Left lung (tissue), 10 donors: ENCODE measurements around the gene PAK4. TPM values are rescaled to one million over a fixed set of nuclear protein-coding genes. Genes with fewer than 3 reads are reported as not detected.
"Not testable (repeated sequence)": the region's sequence is repeated elsewhere in the genome, so short reads cannot be mapped to it uniquely, and the experiment has no call there.

Experiments used
- ATAC-seq: fragments of 200-7000 bp; cut with Tn5 transposase; one replicate; pipeline ENCODE4 v1.9.1; 2020; ENCODE audit warnings: moderate library complexity
- DNase-seq, 4 donors: peaks; one replicate each; pipeline ENCODE4 v3.0.0-alpha.2; 2013 to 2020
- H3K27ac ChIP-seq, 2 donors: fragments of 200-600 bp; sonication (generic) in 1 of 2; one replicate each; pipeline versions ENCODE4 v1.5.0 to v1.8.0; 2020 to 2021
- H3K27me3 ChIP-seq, 2 donors: fragments of 200-600 bp; sonication (generic) in 1 of 2; one replicate each; pipeline versions ENCODE4 v1.5.0 to v1.8.0; 2020 to 2021
- H3K36me3 ChIP-seq, 2 donors: fragments of 200-600 bp; sonication (generic) in 1 of 2; one replicate each; pipeline versions ENCODE4 v1.5.0 to v1.8.0; 2020 to 2021
- H3K4me1 ChIP-seq, 2 donors: fragments of 200-600 bp; one replicate each; pipeline ENCODE4 v1.8.0; 2021
- H3K4me3 ChIP-seq, 2 donors: fragments of 200-600 bp; sonication (generic) in 1 of 2; one replicate each; pipeline versions ENCODE4 v1.5.0 to v1.8.0; 2020 to 2021; ENCODE audit warnings: mild to moderate bottlenecking in 1 of 2
- H3K9me3 ChIP-seq, 2 donors: fragments of 200-600 bp; sonication (generic) in 1 of 2; one replicate each; pipeline versions ENCODE4 v1.5.0 to v1.8.0; 2020 to 2021
- intact Hi-C, 2 donors: fragments of 100-400 bp; cut with DNase I; formaldehyde crosslinking; loops; one replicate each; pipeline versions ENCODE4 v1.11.2 to v1.14.2; 2022
- polyA plus RNA-seq, 6 donors: library from polyadenylated mRNA; unstranded; fragments of 120-200 nt; gene quantifications; one replicate each; pipeline ENCODE4 v1.2.1, GENCODE V29; 2013; ENCODE audit not compliant: insufficient read length in 6 of 6
- total RNA-seq, 2 donors: library from RNA; stranded (reverse); fragmentation: NEBNext Ultra II Directional; extraction: Animal tissue kit (Norgen Biotek cat#: 25700); gene quantifications; one replicate each; pipeline ENCODE4 v1.2.1, GENCODE V29; 2021
- TF ChIP-seq, protein P1 (sequence below), 2 donors: fragments of 200-600 bp; sonication (generic) in 1 of 2; IDR thresholded peaks; one replicate each; pipeline versions ENCODE4 v1.5.0 to v1.8.0; 2021; ENCODE audit warnings: antibody characterized with exemption in 2 of 2
- donor health status: DM: no; HTN: yes; CAD: no.
- donor health status: DM: no; HTN: no; CAD: no.

The PAK4 gene
- total and polyA plus RNA-seq, 8 donors, result 40.9 to 62.3 (median 50.0) TPM

DNA sequence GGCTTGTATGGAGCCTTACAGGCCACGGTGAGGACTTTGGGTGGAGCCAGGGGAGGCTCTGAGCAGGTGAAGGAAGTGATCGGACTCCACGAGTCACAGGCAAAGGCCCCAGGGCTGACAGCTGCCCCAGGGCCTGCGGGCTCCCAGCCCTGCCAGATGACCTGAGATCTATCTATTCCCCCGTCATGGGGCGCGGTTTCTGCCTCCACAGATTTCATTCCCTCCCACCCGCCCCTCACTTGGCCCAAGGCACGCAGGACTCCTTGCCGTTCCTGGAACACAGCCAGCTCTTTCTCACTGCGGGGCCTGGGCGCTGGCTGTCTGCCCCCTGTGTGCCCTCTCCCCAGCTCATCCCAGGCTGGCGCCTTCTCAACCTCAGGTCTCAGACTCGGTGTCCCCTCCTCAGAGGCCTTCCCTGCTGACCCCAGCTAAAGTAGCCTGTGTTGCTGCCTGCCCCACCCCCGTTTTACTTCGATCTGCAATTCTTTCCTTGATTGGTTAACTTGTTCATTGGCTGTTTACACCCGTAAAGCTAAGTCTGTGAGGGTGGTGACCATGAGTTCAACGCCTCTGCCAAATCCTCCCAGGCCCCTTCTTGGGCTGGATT lies 13.9 kb upstream of the PAK4 start:
- Histone ChIP-seq H3K4me1 (no peaks in the 10 kb centered on the region), H3K9me3 (no peaks in the 10 kb centered on the region), H3K4me3 (no peak overlapping the region), H3K27ac (no peak overlapping the region), H3K27me3 (peaks cover 0 to 26% of the 10 kb centered on the region in 2 donors), H3K36me3 (no peaks in the 10 kb centered on the region)
- DNase-seq (no peak), ATAC-seq (no peak)
- intact Hi-C loops, result no loop called here
- TF ChIP-seq, protein P1, sequence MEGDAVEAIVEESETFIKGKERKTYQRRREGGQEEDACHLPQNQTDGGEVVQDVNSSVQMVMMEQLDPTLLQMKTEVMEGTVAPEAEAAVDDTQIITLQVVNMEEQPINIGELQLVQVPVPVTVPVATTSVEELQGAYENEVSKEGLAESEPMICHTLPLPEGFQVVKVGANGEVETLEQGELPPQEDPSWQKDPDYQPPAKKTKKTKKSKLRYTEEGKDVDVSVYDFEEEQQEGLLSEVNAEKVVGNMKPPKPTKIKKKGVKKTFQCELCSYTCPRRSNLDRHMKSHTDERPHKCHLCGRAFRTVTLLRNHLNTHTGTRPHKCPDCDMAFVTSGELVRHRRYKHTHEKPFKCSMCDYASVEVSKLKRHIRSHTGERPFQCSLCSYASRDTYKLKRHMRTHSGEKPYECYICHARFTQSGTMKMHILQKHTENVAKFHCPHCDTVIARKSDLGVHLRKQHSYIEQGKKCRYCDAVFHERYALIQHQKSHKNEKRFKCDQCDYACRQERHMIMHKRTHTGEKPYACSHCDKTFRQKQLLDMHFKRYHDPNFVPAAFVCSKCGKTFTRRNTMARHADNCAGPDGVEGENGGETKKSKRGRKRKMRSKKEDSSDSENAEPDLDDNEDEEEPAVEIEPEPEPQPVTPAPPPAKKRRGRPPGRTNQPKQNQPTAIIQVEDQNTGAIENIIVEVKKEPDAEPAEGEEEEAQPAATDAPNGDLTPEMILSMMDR (IDR thresholded peaks at IDR 0.05), result no peak

- H3K9me3 ChIP-seq, result no peaks in the 10 kb centered on the region
- TF ChIP-seq, protein P1 (IDR thresholded peaks at IDR 0.05), result no peak
- DNase-seq (no peak), ATAC-seq (no peak)
- H3K27me3 ChIP-seq, result peaks cover 0 to 19% of the 10 kb centered on the region in 2 donors
- H3K4me3 ChIP-seq, result no peak overlapping the region
- H3K27ac ChIP-seq, result no peak overlapping the region
- intact Hi-C loops, result no loop called here
- H3K36me3 ChIP-seq, result no peaks in the 10 kb centered on the region
- no peaks in the 10 kb centered on the region for H3K4me1 ChIP-seq
Measured at GRCh38 chr19:39112338-39112890, 13.2 kb upstream of the PAK4 start.

DNA sequence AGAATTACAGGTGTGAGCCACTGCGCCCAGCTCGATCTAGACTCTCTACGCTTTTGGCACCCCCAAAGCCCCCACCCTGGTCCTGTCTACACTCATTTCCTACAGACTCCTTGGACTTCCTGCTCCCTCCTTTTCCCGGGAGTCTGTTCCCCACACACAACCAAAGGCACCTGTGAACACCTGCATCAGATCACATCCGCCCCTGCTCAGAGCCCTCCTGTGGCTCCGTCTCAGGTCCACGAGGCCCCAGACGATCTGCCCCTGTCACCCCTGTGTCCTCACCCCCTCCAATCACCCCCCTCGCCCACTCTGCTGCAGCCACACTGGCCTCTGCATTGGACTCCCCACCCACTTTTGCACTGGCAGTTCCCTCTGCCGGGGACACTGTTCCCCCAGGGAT lies 12.4 kb upstream of the PAK4 start:
- intact Hi-C loops, result no loop called here
- no peaks in the 10 kb centered on the region for H3K4me1 ChIP-seq
- H3K27ac ChIP-seq, result no peak overlapping the region
- ATAC-seq (no peak), DNase-seq (no peak)
- H3K36me3 ChIP-seq, result no peaks in the 10 kb centered on the region
- H3K4me3 ChIP-seq, result no peak overlapping the region
- peaks cover 0 to 15% of the 10 kb centered on the region in 2 donors for H3K27me3 ChIP-seq
- no peaks in the 10 kb centered on the region for H3K9me3 ChIP-seq
- TF ChIP-seq, protein P1 (IDR thresholded peaks at IDR 0.05), result no peak

DNA sequence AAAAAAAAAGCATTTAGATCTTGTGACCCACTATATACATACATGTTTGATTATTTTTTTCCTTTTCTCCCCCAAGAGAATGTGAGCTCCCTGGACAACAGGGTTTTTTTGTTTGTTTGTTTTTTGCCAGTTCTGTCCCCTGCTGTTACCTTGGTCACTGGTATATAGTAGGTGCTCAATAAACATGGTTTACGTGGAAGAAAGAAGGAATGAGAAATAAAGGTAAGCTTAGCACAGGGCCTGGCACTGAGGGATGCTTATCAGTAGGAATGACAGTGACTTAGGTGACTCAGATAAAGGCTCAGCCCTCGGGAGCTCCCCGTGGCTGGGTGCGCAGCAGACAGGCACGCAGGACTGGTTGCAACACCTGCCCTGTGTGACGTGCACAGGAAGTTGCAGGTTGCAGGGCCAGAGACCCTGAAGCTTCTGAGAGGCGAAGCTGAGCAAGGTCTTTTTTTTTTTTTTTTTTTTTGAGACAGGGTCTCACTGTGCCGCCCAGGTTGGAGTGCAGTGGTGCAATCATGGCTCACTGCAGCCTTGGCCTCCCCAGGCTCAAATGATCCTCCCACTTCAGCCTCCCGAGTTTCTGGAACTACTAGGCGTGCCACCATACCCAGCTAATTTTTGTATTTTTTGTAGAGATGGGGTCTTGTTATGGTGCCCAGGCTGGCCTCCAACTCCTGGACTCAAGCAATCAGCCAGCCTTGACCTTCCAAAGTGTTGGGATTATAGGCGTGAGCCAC lies 10.3 kb upstream of the PAK4 start:
- no peak for ATAC-seq
- H3K4me3 ChIP-seq, result no peak overlapping the region
- intact Hi-C loops, result no loop called here
- H3K4me1 ChIP-seq, result no peaks in the 10 kb centered on the region
- H3K27me3 ChIP-seq, result peaks cover 0 to 19% of the 10 kb centered on the region in 2 donors
- TF ChIP-seq, protein P1 (IDR thresholded peaks at IDR 0.05), result no peak
- no peaks in the 10 kb centered on the region for H3K9me3 ChIP-seq
- no peak for DNase-seq
- no peak overlapping the region for H3K27ac ChIP-seq
- no peaks in the 10 kb centered on the region for H3K36me3 ChIP-seq

DNA sequence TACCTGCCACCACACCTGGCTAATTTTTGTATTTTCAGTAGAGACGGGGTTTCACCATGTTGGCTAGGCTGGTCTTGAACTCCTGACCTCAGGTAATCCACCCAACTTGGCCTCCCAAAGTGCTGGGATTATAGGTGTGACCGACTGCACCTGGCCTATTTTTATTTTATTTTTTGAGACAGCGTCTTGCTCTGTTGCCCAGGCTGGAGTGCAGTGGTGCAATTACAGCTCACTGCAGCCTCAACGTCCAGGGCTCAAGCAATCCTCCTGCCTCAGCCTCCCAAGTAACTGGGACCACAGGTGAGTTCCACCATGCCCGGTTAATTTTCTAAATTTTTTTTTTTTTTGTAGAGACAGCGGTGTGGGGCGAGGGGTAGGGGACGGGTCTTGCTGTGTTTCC lies 8.6 kb upstream of the PAK4 start:
- intact Hi-C loops, H3K27ac ChIP-seq, ATAC-seq, H3K36me3 ChIP-seq, H3K4me1 ChIP-seq, DNase-seq, H3K9me3 ChIP-seq, H3K4me3 ChIP-seq: not testable (repeated sequence)
- peaks cover 0 to 11% of the 10 kb centered on the region in 2 donors for H3K27me3 ChIP-seq
